Ectodermal cell (in vitro differentiated cells): ENCODE data around the gene NEK2.

ENCODE experiments used
- H3K27ac ChIP-seq: 2 replicates; pipeline ENCODE4 v1.7.0; 2013; ENCODE audit warnings: mild to moderate bottlenecking, low read depth, low read length; ENCODE audit not compliant: insufficient read depth, poor library complexity, severe bottlenecking
- H3K27me3 ChIP-seq: 2 replicates; pipeline ENCODE4 v1.7.0; 2013; ENCODE audit warnings: mild to moderate bottlenecking, low read length; ENCODE audit not compliant: insufficient read depth, control insufficient read depth, poor library complexity, severe bottlenecking
- H3K36me3 ChIP-seq: one replicate; pipeline ENCODE4 v1.7.0; 2013; ENCODE audit warnings: low read length; ENCODE audit not compliant: control insufficient read depth, insufficient read depth
- H3K4me1 ChIP-seq: one replicate; pipeline ENCODE4 v1.7.0; 2013; ENCODE audit warnings: low read length; ENCODE audit not compliant: control insufficient read depth, insufficient read depth
- H3K4me3 ChIP-seq: 2 replicates; pipeline ENCODE4 v1.7.0; 2013; ENCODE audit warnings: low read depth, low read length, control low read depth; ENCODE audit not compliant: insufficient read depth
- H3K9me3 ChIP-seq: 2 replicates; pipeline ENCODE4 v1.7.0; 2013; ENCODE audit warnings: mild to moderate bottlenecking, low read length, moderate library complexity; ENCODE audit not compliant: control insufficient read depth
- WGBS, 2 experiments: methylation state at CpG; one replicate each; pipeline ENCODE4 v1.1.7; 2013; ENCODE audit warnings: missing lambda C conversion rate in 2 of 2; 5-methylcytosine and 5-hydroxymethylcytosine counted together

Gene NEK2

GRCh38 chr1:211623515-211623914 is 51.9 kb downstream of the NEK2 start:
- Histone ChIP-seq H3K4me3 (no peak overlapping the region), H3K27me3 (no peaks in the 10 kb centered on the region), H3K9me3 (no peaks in the 10 kb centered on the region), H3K27ac (no peak overlapping the region), H3K36me3 (no peaks in the 10 kb centered on the region), H3K4me1 (no peaks in the 10 kb centered on the region)
- 85 to 91% methylated on average over 3 of the region's 3 CpGs for WGBS, 2 experiments

DNA sequence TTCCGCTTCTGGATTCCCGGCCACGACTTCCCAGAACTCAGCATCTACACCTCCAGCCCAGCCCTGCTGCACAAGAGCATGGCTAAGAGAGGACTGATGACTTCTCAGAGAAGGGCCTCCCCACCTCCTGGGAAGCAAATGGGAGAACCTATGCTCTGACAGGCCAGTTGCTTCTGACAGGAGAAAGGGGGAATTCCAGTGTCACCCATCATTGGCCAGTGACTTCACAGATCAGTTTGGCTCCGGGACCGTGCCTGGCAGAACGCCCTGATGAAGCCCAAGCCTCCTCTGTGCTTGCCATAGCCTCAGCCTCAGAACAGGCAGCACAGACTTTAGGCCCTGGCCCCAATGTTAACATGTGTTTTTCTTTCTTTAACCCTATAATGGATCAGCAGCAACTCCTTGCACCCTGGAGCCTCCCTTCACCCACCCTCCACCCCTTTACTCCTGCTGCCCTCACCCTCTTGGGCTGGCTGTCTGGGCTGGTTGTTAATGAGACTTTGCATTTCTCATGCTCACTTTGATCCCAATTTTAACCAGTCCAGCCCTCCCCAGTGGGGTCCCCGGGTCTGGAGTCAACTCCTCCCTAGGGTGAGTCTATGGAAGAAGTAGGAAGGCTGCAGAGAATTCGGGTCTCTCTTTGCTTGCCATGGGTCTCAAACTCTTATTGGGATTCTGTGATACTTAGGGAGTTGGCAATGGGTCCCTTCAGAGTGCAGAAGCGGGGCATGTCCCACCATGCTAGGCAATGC is 53.8 kb downstream of the NEK2 start:
- Histone ChIP-seq H3K27ac (no peak overlapping the region), H3K36me3 (no peaks in the 10 kb centered on the region), H3K4me1 (no peaks in the 10 kb centered on the region), H3K27me3 (no peaks in the 10 kb centered on the region), H3K9me3 (no peaks in the 10 kb centered on the region), H3K4me3 (no peak overlapping the region)
- 91 to 96% methylated on average over 9 of the region's 9 CpGs for WGBS, 2 experiments

DNA sequence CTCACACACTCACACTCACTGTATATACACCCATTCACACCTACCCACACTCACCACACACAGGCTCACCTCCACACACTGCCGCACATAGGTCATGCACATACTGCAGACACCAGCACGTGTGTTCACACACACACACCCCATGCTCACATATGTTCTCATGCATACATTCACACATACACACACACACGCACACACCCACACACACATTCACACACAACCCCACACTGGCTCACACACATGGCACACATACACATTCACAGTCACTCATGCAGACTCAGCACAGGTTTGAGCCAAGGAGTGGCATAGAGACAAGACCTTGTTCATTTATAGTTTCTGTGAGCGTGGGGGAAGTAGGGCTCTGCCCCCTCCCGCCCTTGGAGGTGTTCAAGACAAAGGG is 55.3 kb downstream of the NEK2 start:
- H3K27me3 ChIP-seq = no peaks in the 10 kb centered on the region
- H3K36me3 ChIP-seq = no peaks in the 10 kb centered on the region
- H3K4me1 ChIP-seq = no peaks in the 10 kb centered on the region
- WGBS, 2 experiments = 85 to 90% methylated on average over 5 of the region's 5 CpGs
- no peak overlapping the region for H3K27ac ChIP-seq
- H3K9me3 ChIP-seq = no peaks in the 10 kb centered on the region
- H3K4me3 ChIP-seq = no peak overlapping the region

DNA sequence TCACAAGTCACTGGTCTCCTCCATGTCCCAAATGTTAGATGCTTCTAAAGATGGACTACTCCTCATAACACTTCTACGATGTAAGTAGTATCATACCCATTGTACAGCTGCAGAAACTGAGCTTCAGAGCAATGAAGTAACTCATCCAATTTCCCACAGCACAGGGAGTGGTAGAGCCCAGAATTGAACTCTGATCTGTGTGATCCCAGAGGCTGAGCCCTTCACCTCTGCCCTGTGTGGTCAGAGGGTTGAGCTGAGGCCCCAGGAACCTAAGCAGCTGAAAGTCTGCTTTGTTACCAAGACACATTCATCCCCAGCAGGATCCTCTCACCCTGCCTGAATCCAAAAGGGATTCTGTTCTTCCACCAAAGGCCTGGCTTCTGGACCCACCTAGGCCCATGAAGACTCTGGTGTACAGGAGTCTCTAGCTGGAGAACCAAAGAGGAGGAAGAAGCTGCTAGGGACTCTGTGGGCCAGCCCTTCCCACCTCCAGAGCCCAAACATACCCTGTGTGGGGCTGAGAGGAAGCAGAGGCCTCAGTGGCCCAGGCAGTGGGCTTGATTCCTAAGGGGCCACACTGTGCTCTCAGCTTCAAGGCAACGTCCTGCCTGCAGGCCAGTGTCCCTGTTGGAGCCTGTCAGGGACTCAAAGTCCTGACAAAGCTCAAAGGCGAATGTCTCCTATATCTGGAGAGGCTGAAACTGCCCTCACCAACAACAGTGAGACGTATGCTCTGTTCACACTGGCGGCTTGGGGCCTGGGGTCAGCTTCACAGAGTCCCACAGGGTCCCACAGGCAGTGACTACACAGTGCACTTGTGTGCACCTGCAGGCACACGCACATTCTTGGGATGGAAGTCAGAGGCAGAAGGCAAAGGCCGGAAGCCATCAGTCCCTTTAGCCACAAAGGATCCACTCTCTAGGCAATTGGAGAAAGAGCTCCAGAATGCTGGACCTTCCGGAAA is 56.1 kb downstream of the NEK2 start:
- H3K27ac ChIP-seq = no peak overlapping the region
- H3K4me1 ChIP-seq = no peaks in the 10 kb centered on the region
- no peaks in the 10 kb centered on the region for H3K36me3 ChIP-seq
- no peaks in the 10 kb centered on the region for H3K9me3 ChIP-seq
- 80 to 81% methylated on average over 8 of the region's 8 CpGs for WGBS, 2 experiments
- no peaks in the 10 kb centered on the region for H3K27me3 ChIP-seq
- no peak overlapping the region for H3K4me3 ChIP-seq

DNA sequence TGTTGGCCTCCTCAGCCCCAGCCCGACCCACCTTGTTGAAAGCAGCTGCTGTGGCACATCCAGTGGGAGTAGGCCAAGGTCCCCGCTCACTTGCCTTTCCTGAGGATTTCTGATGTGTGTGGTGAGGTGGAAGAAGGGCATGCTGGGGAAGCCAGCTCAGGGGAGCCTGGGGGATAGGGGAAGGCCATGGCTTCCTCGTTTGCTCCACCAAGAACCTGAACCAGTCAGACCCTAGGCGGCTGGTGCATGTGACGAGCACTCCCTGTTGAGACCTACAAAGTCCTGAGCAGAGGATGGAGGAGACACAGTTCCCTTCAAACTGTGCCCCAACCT is 58.5 kb downstream of the NEK2 start:
- H3K27me3 ChIP-seq = no peaks in the 10 kb centered on the region
- H3K4me1 ChIP-seq = no peaks in the 10 kb centered on the region
- no peak overlapping the region for H3K4me3 ChIP-seq
- H3K9me3 ChIP-seq = no peaks in the 10 kb centered on the region
- no peak overlapping the region for H3K27ac ChIP-seq
- H3K36me3 ChIP-seq = no peaks in the 10 kb centered on the region
- 95 to 97% methylated on average over 5 of the region's 5 CpGs for WGBS, 2 experiments

DNA sequence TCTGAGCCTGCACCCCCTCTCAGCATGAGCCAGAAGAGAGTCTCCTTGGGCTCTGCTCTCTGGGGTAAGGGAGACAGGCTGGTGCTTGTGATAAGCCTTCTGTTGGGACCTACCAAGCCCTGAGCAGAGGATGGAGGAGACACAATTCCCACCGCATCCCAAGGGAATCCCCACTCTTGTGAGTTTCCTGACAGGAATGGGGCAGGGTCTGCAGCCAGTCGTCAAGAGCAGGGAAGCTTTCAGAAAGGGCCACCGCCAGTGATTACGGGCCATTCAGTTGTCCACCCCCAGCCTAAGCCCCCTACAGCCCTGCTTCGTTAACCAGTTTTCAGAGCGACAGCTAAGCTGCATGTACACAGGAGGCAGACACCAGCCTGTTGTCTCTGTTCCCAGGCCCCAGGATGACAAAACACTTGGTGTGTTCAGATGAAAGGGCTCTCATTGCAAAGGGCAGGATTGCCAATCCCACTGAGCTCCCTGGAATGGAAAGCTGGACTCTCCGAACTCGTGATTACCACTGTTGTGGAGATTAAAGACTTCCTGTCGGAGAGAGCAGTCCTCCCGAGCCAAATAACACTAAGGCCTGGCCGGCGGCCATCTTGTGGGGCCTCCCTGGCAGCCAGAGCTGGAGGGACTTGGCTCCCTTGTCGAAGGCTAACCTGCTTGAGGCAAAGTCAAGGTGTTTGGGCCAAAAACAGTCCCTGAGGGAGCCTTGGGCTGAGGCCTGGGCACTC is 59.0 kb downstream of the NEK2 start:
- no peak overlapping the region for H3K4me3 ChIP-seq
- H3K27ac ChIP-seq = no peak overlapping the region
- no peaks in the 10 kb centered on the region for H3K4me1 ChIP-seq
- no peaks in the 10 kb centered on the region for H3K9me3 ChIP-seq
- 83 to 87% methylated on average over 13 of the region's 13 CpGs for WGBS, 2 experiments
- no peaks in the 10 kb centered on the region for H3K36me3 ChIP-seq
- no peaks in the 10 kb centered on the region for H3K27me3 ChIP-seq

DNA sequence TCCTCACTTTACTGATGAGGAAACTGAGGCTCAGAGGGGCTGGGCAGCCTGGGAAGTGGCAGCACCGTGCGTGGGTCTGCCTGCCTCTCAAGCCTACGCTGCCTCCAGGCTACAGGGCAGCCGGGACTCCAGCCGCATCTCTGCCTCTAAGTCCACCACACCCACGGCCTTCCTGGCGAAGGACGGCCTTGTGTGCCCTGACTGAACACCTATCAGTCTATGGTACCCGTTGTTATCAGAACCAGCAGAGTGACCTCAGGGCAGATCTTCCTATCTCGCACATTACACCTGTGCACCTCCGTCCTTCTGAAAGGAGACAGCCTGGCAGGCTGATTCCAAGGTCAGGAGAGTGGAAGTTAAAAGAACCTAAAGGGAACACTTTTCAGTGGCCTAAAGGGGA is 60.8 kb downstream of the NEK2 start:
- Histone ChIP-seq H3K27ac (no peak overlapping the region), H3K4me1 (no peaks in the 10 kb centered on the region), H3K36me3 (no peaks in the 10 kb centered on the region), H3K9me3 (no peaks in the 10 kb centered on the region), H3K4me3 (no peak overlapping the region), H3K27me3 (no peaks in the 10 kb centered on the region)
- WGBS, 2 experiments = 94% methylated on average over 11 of the region's 11 CpGs

DNA sequence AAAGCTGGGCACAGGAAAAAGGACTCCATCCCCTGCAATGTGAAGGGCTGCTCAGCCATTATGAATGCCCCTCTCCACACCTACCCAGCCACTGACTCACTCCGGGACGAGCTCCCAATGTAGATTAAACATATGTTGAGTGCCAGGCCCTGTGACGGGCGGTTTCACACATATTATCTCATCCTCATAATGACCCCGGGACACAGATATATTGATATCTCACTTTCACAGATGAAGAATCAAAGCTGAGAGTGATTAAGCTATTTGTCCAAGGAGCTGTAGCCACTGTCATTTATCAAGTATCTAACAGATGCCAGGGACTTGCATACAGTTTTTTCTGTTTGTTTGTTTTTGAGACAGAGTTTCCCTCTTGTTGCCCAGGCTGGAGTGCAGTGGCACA is 61.5 kb downstream of the NEK2 start:
- Histone ChIP-seq H3K27ac (no peak overlapping the region), H3K27me3 (no peaks in the 10 kb centered on the region), H3K9me3 (no peaks in the 10 kb centered on the region), H3K4me1 (no peaks in the 10 kb centered on the region), H3K36me3 (no peaks in the 10 kb centered on the region), H3K4me3 (no peak overlapping the region)
- 90 to 96% methylated on average over 5 of the region's 5 CpGs for WGBS, 2 experiments

GRCh38 chr1:211613108-211613947 is 62.1 kb downstream of the NEK2 start:
- H3K9me3 ChIP-seq = no peaks in the 10 kb centered on the region
- H3K4me1 ChIP-seq = no peaks in the 10 kb centered on the region
- H3K27me3 ChIP-seq = no peaks in the 10 kb centered on the region
- 90 to 92% methylated on average over 8 of the region's 8 CpGs for WGBS, 2 experiments
- H3K4me3 ChIP-seq = no peak overlapping the region
- no peaks in the 10 kb centered on the region for H3K36me3 ChIP-seq
- H3K27ac ChIP-seq = no peak overlapping the region
